HEK293T (cell line): ENCODE measurements around the gene TIRAP.

Source experiments
- CTCF ChIA-PET: fragments of 350-600 bp; formaldehyde crosslinking; extraction: SDS; loops from one replicate; lab custom pipeline; 2021; ENCODE audit warnings: antibody characterized with exemption, inconsistent platforms; lab: Yijun Ruan, JAX
- POLR2A ChIA-PET: fragments of 350-600 bp; formaldehyde crosslinking; extraction: SDS; loops from one replicate; lab custom pipeline; 2020; ENCODE audit warnings: antibody characterized with exemption, inconsistent platforms; lab: Yijun Ruan, JAX
- DNase-seq: peaks from one replicate; pipeline ENCODE4 v3.0.0; 2012; ENCODE audit warnings: mixed read lengths; ENCODE audit errors: extremely low spot score
- ARNT ChIP-seq: fragments of 450-650 bp; IDR thresholded peaks from 2 replicates; pipeline ENCODE4 v1.6.1; 2017; ENCODE audit warnings: mild to moderate bottlenecking
- BHLHE40 ChIP-seq: fragments of 450-650 bp; IDR thresholded peaks from 2 replicates; pipeline ENCODE4 v1.6.1; 2016; ENCODE audit warnings: mild to moderate bottlenecking, moderate library complexity, borderline replicate concordance
- CTBP1 ChIP-seq: fragments of 450-650 bp; IDR thresholded peaks from 2 replicates; pipeline ENCODE4 v1.6.1; 2016; ENCODE audit warnings: borderline replicate concordance
- ELF4 ChIP-seq: fragments of 450-650 bp; IDR thresholded peaks from 2 replicates; pipeline ENCODE4 v1.6.1; 2017; ENCODE audit warnings: antibody characterized with exemption
- FOXA1 ChIP-seq: fragments of 450-650 bp; IDR thresholded peaks from 2 replicates; pipeline ENCODE4 v1.6.1; 2016; ENCODE audit warnings: mild to moderate bottlenecking
- FOXK2 ChIP-seq: fragments of 450-650 bp; IDR thresholded peaks from 2 replicates; pipeline ENCODE4 v1.6.1; 2016; ENCODE audit warnings: mild to moderate bottlenecking
- FOXM1 ChIP-seq: fragments of 450-650 bp; IDR thresholded peaks from 2 replicates; pipeline ENCODE4 v1.6.1; 2017; ENCODE audit warnings: mild to moderate bottlenecking, borderline replicate concordance
- HDGF ChIP-seq: fragments of 450-650 bp; IDR thresholded peaks from 2 replicates; pipeline ENCODE4 v1.6.1; 2017; ENCODE audit warnings: antibody characterized with exemption, borderline replicate concordance
- L3MBTL2 ChIP-seq: fragments of 450-650 bp; conservative IDR thresholded peaks from 2 replicates; pipeline ENCODE4 v1.6.1; 2016; ENCODE audit warnings: mild to moderate bottlenecking
- LEF1 ChIP-seq: fragments of 450-650 bp; IDR thresholded peaks from 2 replicates; pipeline ENCODE4 v1.6.1; 2017; ENCODE audit warnings: mild to moderate bottlenecking, borderline replicate concordance
- NFRKB ChIP-seq: fragments of 450-650 bp; IDR thresholded peaks from 2 replicates; pipeline ENCODE4 v1.6.1; 2016; ENCODE audit warnings: mild to moderate bottlenecking, moderate library complexity
- SP1 ChIP-seq: fragments of 450-650 bp; IDR thresholded peaks from 2 replicates; pipeline ENCODE4 v1.6.1; 2017
- SUZ12 ChIP-seq: fragments of 450-650 bp; IDR thresholded peaks from 2 replicates; pipeline ENCODE4 v1.6.1; 2016; ENCODE audit warnings: mild to moderate bottlenecking
- TARDBP ChIP-seq: fragments of 450-650 bp; IDR thresholded peaks from 2 replicates; pipeline ENCODE4 v1.6.1; 2016
- ZNF384 ChIP-seq: fragments of 450-650 bp; IDR thresholded peaks from 2 replicates; pipeline ENCODE4 v1.6.1; 2016
- TF ChIP-seq, protein P1 (sequence below): fragments of 450-650 bp; IDR thresholded peaks from 2 replicates; pipeline ENCODE4 v1.6.1; 2016

TIRAP gene

DNA sequence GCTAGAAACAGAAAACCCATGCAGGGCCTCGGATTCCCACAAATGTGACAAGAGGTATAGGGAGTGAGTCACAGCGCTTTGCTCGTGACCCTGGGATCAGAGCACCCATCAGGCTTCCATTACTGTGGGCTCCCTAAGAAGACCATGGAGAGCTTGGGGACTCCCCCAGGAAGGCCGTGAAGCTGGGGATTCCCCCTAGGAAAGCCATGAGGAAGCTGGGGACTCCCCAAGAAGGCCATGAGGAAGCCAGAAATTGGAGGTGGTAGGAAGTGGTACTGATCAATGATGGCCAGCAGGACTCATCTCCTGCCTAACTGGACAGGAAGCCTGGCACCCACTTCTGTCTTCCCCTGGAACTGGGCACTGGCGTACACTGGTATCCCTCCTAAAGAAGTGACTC, 10.8 kb downstream of the TIRAP start:
- TF ChIP-seq ZNF384: no peak
- no peak for TF ChIP-seq FOXM1
- no peak for TF ChIP-seq TARDBP
- no peak for TF ChIP-seq LEF1
- TF ChIP-seq ELF4: no peak
- TF ChIP-seq FOXA1: no peak
- no peak for TF ChIP-seq SP1
- TF ChIP-seq FOXK2: no peak
- no peak for TF ChIP-seq CTBP1
- no peak for TF ChIP-seq L3MBTL2
- TF ChIP-seq ARNT: no peak
- DNase-seq: no peak
- ChIA-PET POLR2A (interaction anchor here (1.6 kb wide), 1 partner anchor 10 kb away, joined by 4 read pairs; the partner anchor contains the start of gene DCPS), CTCF (interaction anchor here (0.6 to 1.4 kb wide), 3 partner anchors 10 to 67 kb away, joined by 3 to 4 read pairs (median 4); partner anchors contain the start of gene DCPS)

DNA sequence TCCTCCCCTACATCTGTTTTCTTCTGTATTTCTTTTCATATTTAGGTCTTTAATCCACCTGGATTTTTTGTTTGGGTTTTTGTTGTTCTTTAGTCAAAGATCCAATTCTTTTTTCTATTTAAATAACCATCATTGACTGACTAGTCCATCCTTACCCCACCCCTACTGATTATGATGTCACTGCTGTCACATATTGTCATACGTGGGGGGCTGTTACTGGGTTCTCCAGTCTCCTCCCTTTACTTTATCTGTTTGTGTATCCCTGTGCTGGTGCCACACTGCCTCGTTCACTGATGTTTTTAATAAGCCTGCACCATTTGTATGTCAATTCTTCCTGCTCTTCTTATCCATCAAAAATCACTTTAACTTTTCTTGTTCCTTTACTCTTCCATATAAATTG, 14.1 kb downstream of the TIRAP start:
- ChIA-PET CTCF (no interaction called here), POLR2A (no interaction called here)
- no peak for DNase-seq
- no peak for TF ChIP-seq FOXK2
- TF ChIP-seq CTBP1: no peak
- no peak for TF ChIP-seq FOXA1
- TF ChIP-seq ELF4: no peak
- TF ChIP-seq SP1: no peak
- TF ChIP-seq, protein P1, sequence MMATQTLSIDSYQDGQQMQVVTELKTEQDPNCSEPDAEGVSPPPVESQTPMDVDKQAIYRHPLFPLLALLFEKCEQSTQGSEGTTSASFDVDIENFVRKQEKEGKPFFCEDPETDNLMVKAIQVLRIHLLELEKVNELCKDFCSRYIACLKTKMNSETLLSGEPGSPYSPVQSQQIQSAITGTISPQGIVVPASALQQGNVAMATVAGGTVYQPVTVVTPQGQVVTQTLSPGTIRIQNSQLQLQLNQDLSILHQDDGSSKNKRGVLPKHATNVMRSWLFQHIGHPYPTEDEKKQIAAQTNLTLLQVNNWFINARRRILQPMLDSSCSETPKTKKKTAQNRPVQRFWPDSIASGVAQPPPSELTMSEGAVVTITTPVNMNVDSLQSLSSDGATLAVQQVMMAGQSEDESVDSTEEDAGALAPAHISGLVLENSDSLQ: no peak
- no peak for TF ChIP-seq SUZ12
- no peak for TF ChIP-seq BHLHE40
- no peak for TF ChIP-seq ZNF384
- TF ChIP-seq NFRKB: no peak
- TF ChIP-seq FOXM1: no peak

DNA sequence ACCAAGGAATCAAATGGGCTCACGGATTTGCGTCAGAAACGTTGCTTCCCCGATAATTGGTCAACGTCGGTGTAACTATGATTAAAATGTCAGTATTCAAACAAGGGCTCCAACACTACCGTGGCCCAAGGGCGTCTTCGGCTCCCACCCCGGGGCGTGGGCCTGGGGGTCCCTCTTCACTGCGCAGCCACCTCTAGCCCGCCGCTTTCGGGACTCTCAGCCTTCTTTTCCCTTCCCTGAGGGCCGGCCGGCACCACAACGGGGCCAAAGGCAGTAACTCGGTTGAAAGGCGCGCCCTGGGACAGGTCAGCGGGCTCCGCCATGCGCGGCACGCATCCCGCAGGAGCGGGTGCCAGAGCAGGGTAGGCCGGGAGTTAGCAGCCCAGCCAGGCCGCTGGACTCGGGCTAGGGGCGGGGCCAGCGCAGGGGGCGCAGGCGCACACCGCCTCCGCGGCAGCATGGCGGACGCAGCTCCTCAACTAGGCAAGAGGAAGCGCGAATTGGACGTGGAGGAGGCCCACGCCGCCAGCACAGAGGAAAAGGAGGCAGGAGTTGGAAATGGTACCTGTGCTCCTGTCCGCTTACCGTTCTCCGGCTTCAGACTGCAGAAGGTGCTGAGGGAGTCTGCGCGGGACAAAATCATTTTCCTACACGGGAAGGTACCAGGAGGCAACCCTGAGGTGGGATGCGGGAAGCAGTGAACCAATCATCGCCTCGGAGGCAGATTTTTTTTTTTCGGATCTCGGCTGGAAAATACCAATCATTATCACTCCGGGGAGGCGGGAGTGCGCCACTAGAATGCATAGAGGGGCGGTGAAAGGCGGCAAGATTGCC, 20.9 kb downstream of the TIRAP start, which contains the start of gene DCPS:
TSS of gene DCPS (plus strand) at position 438 of the 834 bp plus-strand sequence. CDS start at position 459, 21 bp downstream.
- POLR2A ChIA-PET: interaction anchor here (0.6 to 1.4 kb wide), 17 partner anchors 9 to 302 kb away, joined by 3 to 9 read pairs (median 4); partner anchors contain the start of genes FOXRED1, SRPRA, ST3GAL4 and TIRAP
- TF ChIP-seq NFRKB (no peak), L3MBTL2 (peak; percentile 92), ZNF384 (peak; percentile 93), SP1 (no peak), ELF4 (peak; percentile 88)
- peak; percentile 96 for DNase-seq
- CTCF ChIA-PET: interaction anchor here (1.0 kb wide), 1 partner anchor 10 kb away, joined by 3 read pairs; no protein-coding TSS in a partner anchor

DNA sequence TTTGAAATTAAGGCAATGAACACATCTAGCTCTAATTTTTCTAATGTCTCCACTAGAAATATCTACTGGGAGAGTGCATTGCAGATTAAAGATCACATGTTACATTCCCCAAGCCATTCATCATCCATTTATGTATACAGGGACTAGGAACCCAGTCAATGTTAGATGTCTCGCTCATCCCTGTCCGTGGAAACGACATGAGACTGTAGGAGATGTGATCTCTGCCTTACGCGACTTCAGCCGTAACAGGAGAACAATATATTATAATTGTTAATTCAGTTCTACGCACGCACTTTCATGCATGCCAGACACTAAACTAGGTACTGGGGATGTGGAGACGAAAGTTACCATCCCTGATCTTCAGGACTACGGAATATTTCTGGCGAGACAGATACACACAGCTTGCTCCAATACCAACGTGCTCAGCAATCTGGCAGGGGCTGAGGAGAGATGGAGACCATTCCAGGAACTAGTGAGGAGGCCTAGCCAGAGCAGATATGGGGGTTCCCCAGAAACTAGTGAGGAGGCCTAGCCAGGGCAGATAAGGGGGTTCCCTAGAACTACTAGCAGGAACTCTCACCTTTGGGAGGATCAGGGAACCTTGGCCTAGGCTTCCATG, 21.7 kb downstream of the TIRAP start:
- ChIA-PET POLR2A (interaction anchor here (1.0 to 1.4 kb wide), 16 partner anchors 8 to 302 kb away, joined by 3 to 9 read pairs (median 4); partner anchors contain the start of genes FOXRED1, SRPRA, ST3GAL4 and TIRAP), CTCF (interaction anchor here (1.0 kb wide), 1 partner anchor 11 kb away, joined by 3 read pairs; no protein-coding TSS in a partner anchor)
- no peak for DNase-seq
- TF ChIP-seq, protein P1: peak; percentile 48; the same call in 1 of the 2 replicates
- no peak for TF ChIP-seq FOXK2

DNA sequence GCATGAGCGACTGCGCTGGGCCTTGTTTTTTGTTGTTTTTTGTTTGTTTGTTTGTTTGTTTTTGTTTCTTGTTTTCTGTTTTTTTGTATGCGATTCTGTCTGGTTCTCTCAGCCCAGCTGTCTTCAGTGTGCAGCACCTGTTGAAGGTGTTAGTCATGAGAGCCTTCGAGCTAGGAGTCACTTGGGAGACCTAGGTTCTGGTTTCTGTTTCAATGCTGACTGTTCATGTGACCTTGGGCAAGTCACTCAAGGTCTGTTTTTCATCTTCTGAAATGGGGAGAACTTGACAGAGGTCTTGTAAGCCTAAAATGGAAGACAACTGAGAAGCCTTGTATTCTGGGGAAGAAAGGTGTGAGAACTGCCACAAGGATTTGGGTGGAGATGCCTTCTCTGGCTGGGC, 22.8 kb downstream of the TIRAP start:
- CTCF ChIA-PET: no interaction called here
- DNase-seq: no peak
- TF ChIP-seq, protein P1: no peak
- TF ChIP-seq ELF4 (no peak), FOXA1 (no peak)
- POLR2A ChIA-PET: no interaction called here

DNA sequence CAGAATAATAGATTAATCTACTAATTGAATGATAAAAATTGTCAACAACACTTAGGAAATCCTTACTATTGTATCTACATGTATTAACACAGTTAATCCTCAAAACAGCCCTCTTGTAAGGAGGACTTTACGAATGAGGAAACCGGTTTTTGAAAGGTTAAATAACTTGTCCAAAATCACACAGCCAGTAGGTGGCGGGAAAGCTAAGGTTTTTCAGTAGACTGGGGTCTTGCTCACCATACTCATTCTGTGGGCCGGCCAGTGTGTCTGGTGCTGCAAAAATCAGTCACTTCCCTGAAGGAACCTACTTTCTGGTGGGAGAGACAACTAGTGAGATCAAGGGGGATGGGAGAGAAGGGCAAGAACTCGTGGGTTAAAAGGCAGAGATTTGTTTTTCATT, 24.8 kb downstream of the TIRAP start:
- no peak for TF ChIP-seq HDGF
- no peak for TF ChIP-seq TARDBP
- TF ChIP-seq ELF4: no peak
- TF ChIP-seq SP1: no peak
- no peak for TF ChIP-seq ZNF384
- no peak for TF ChIP-seq FOXK2
- no peak for TF ChIP-seq FOXA1
- TF ChIP-seq, protein P1: no peak
- no peak for TF ChIP-seq SUZ12
- TF ChIP-seq CTBP1: no peak
- no peak for TF ChIP-seq FOXM1
- TF ChIP-seq ARNT: no peak
- TF ChIP-seq LEF1: no peak
- no peak for TF ChIP-seq L3MBTL2
- DNase-seq: peak; percentile 39
- POLR2A ChIA-PET: no interaction called here
- CTCF ChIA-PET: interaction anchor here (1.3 kb wide), 1 partner anchor 173 kb away, joined by 6 read pairs; no protein-coding TSS in a partner anchor
